GM13976 (cell line): ENCODE measurements around the gene DLL4.

Source experiments
- DNase-seq: peaks from one replicate; pipeline ENCODE4 v3.0.0; 2012; ENCODE audit warnings: low spot score
- CTCF ChIP-seq: IDR thresholded peaks from 2 replicates; pipeline ENCODE4 v1.5.1; 2012; ENCODE audit warnings: borderline replicate concordance, mild to moderate bottlenecking; ENCODE audit not compliant: insufficient read depth; ENCODE audit errors: extremely low read depth, missing control alignments, control extremely low read depth
- in situ Hi-C: fragments of 300-500 bp; cut with MboI; formaldehyde crosslinking; loops from one replicate; pipeline ENCODE4 v1.12.0; 2022; ENCODE audit warnings: low sequenced_read_pairs, mixed read lengths, inconsistent platforms; ENCODE audit not compliant: unreplicated experiment

DLL4 gene

GRCh38 chr15:40911693-40912092 is 17.4 kb upstream of the DLL4 start:
- no peak for DNase-seq
- no peak for TF ChIP-seq CTCF
- in situ Hi-C loops: loop anchor here (25.0 kb wide), 1 partner anchor 101 kb away; no protein-coding TSS in a partner anchor

- TF ChIP-seq CTCF: no peak
- DNase-seq: no peak
- in situ Hi-C loops: loop anchor here (25.0 kb wide), 1 partner anchor 100 kb away; no protein-coding TSS in a partner anchor
Observed at GRCh38 chr15:40912478-40912877, 16.7 kb upstream of the DLL4 start.

GRCh38 chr15:40914013-40914412 is 15.1 kb upstream of the DLL4 start:
- in situ Hi-C loops: loop anchor here (25.0 kb wide), 1 partner anchor 98 kb away; no protein-coding TSS in a partner anchor
- TF ChIP-seq CTCF: no peak
- DNase-seq: no peak

- no peak for DNase-seq
- in situ Hi-C loops: loop anchor here (25.0 kb wide), 1 partner anchor 98 kb away; no protein-coding TSS in a partner anchor
- TF ChIP-seq CTCF: no peak
Observed at GRCh38 chr15:40914486-40914885, 14.7 kb upstream of the DLL4 start.

GRCh38 chr15:40915116-40915661 is 14.0 kb upstream of the DLL4 start:
- no peak for TF ChIP-seq CTCF
- no peak for DNase-seq
- in situ Hi-C loops: loop anchor here (25.0 kb wide), 1 partner anchor 97 kb away; no protein-coding TSS in a partner anchor

GRCh38 chr15:40915679-40916078 is 13.5 kb upstream of the DLL4 start:
- no peak for TF ChIP-seq CTCF
- no peak for DNase-seq
- in situ Hi-C loops: loop anchor here (25.0 kb wide), 1 partner anchor 97 kb away; no protein-coding TSS in a partner anchor

GRCh38 chr15:40917585-40917984 is 11.6 kb upstream of the DLL4 start:
- no peak for DNase-seq
- no peak for TF ChIP-seq CTCF
- in situ Hi-C loops: loop anchor here (25.0 kb wide), 1 partner anchor 95 kb away; no protein-coding TSS in a partner anchor
